ENCODE measurements around the gene ADAMTSL4. TPM values are rescaled to one million over a fixed set of nuclear protein-coding genes. Genes with fewer than 3 reads are reported as not detected.

ADAMTSL4 gene
- total and polyA plus RNA-seq, 9 of the 15 experiments (the other 6 are each of a cell fraction or from before 2014, with no cell fraction given), result 12.7 to 212 (median 35.6) TPM

DNA sequence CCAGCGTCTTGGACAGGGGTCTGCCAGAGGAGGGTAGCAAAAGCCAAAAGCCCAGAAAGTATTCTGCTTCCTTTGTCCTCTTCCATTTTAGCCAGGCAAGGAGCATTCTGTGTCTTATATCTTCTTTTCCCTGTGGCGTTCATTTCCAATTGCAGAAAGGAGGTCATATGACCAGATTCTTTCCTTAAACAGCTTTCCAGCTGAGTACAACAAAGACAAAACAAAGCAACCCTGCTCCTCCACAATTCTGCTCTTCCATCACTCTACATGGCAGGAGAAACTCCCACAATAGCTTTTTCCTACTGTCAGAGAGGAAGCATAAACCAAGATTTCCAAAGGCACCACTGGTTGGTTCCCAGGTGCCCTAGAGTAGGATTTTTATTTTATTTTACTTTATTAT is 60.5 kb downstream of the ADAMTSL4 start:
- Histone ChIP-seq H3K27me3 (ENCODE audit: control insufficient read depth in 2 of 2, insufficient read depth in 2 of 2, low read length in 2 of 2) (no peaks in the 10 kb centered on the region), H4K20me1 (replicated peaks; ENCODE audit: control insufficient read depth, insufficient read depth, low read length) (no peaks in the 10 kb centered on the region), H3K9ac (ENCODE audit: insufficient read depth in 1 of 2, low read depth in 2 of 2, low read length in 2 of 2) (no peak overlapping the region), H3K4me1 (replicated peaks in 1 of 2; ENCODE audit: control insufficient read depth in 2 of 2, insufficient read depth in 2 of 2, low read length in 2 of 2) (peaks cover 27 to 40% of the 10 kb centered on the region in 2 experiments), H3K27ac (ENCODE audit: extremely low read depth, low read depth, low read length) (peak overlapping the region; percentile 21; the same call in 1 of the 3 replicates), H3K9me1 (ENCODE audit: control insufficient read depth, insufficient read depth, low read length) (no peaks in the 10 kb centered on the region), H3K4me2 (ENCODE audit: insufficient read depth, low read length) (no peak overlapping the region), H3K4me3 (no peak overlapping the region), H3K9me3 (replicated peaks; ENCODE audit: control insufficient read depth, insufficient read depth, low read depth, low read length) (no peaks in the 10 kb centered on the region), H3K36me3 (ENCODE audit: control insufficient read depth, insufficient read depth, low read length) (peaks cover 21% of the 10 kb centered on the region; the same call in 2 of the 3 replicates), H2AFZ (ENCODE audit: low read depth, low read length) (no peak overlapping the region), H3K79me2 (ENCODE audit: control insufficient read depth, insufficient read depth, low read length) (peaks cover 8% of the 10 kb centered on the region; the same call in 2 of the 3 replicates)
- ATAC-seq (no peak), FAIRE-seq (no peak), DNase-seq (ENCODE audit: extremely low read depth in 1 of 4, low spot score in 3 of 4) (no peak)
- in situ Hi-C loops (cut with MboI), result no loop called here
- intact Hi-C loops (cut with micrococcal nuclease), result loop anchor here (10.0 kb wide), 1 partner anchor 365 kb away; the partner anchor contains the start of gene CERS2
- WGBS (ENCODE audit: insufficient coverage, low coverage, missing lambda C conversion rate), result 76% methylated on average over 2 of the region's 2 CpGs
- no peak for TF ChIP-seq RBFOX2 (IDR thresholded peaks at IDR 0.05; ENCODE audit: low read depth, low read length)
- no peak for TF ChIP-seq STAT5A (IDR thresholded peaks at IDR 0.05; ENCODE audit: borderline replicate concordance, low read length)
- TF ChIP-seq ARNT (IDR thresholded peaks at IDR 0.05), result no peak
- no peak for TF ChIP-seq POLR2G (IDR thresholded peaks at IDR 0.05; ENCODE audit: low read depth, low read length)
- TF ChIP-seq, protein P1, sequence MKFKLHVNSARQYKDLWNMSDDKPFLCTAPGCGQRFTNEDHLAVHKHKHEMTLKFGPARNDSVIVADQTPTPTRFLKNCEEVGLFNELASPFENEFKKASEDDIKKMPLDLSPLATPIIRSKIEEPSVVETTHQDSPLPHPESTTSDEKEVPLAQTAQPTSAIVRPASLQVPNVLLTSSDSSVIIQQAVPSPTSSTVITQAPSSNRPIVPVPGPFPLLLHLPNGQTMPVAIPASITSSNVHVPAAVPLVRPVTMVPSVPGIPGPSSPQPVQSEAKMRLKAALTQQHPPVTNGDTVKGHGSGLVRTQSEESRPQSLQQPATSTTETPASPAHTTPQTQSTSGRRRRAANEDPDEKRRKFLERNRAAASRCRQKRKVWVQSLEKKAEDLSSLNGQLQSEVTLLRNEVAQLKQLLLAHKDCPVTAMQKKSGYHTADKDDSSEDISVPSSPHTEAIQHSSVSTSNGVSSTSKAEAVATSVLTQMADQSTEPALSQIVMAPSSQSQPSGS (CRISPR knock-in tag; IDR thresholded peaks at IDR 0.05), result no peak
- TF ChIP-seq FOSL1 (tag; conservative IDR thresholded peaks at IDR 0.05), result no peak
- TF ChIP-seq NEUROD1 (IDR thresholded peaks at IDR 0.05; ENCODE audit: borderline replicate concordance, low read depth, low read length, partially characterized antibody), result no peak
- no peak for TF ChIP-seq TAF15 (IDR thresholded peaks at IDR 0.05; ENCODE audit: low read depth, low read length)
- TF ChIP-seq RBM39 (optimal IDR thresholded peaks at IDR 0.05; ENCODE audit: low read depth, low read length), result no peak
- no TSS peak for BruUV-seq (replicated peaks)
- CTCF ChIA-PET (ENCODE audit: low intra/inter-chr PET ratio), result no interaction called here
- POLR2A ChIA-PET, result interaction anchor here (1.3 to 2.9 kb wide), 3 partner anchors 10 to 30 kb away, joined by 4 to 16 read pairs (median 6); partner anchors contain the start of genes ENSA and MCL1

Small RNA genes lying within 50 kb of the gene (microRNA-seq; reads per million reads assigned to microRNA genes)
- not detected for gene MIR4257 (ENCODE audit: borderline microRNAs expressed)

Small RNA genes lying within 50 kb of the gene (small RNA-seq; reads per million reads assigned to genes)
- not detected for gene MIR4257
- not detected for gene RF00015
- gene RF00561, result not detected
- gene RN7SL473P, result not detected
- gene RN7SL600P, result not detected

Other genes with a start within 250 kb of the ADAMTSL4 start
Only the 7 nearest of the 10 such genes appear.
- 40.1 and 41.6 TPM in 2 replicates for gene TARS2, start 62.0 kb upstream of the ADAMTSL4 start, total RNA-seq (2014; rRNA removed)
- 27.5 and 30.3 TPM in 2 replicates for gene TARS2, start 62.0 kb upstream of the ADAMTSL4 start, total RNA-seq (2014; rRNA removed; fragmentation: Illumina TruSeq; extraction: Trizol)
- 28.2 TPM in 2 replicates for gene TARS2, start 62.0 kb upstream of the ADAMTSL4 start, total RNA-seq (2015; rRNA removed; fragmentation: Illumina TruSeq; extraction: Trizol)
- 37.1 and 39.4 TPM in 2 replicates for gene TARS2, start 62.0 kb upstream of the ADAMTSL4 start, total RNA-seq (2021)
- gene TARS2, start 62.0 kb upstream of the ADAMTSL4 start, polyA plus RNA-seq (2011; rRNA removed), result 46.7 and 54.5 TPM in 2 replicates
- 62.5 and 64.2 TPM in 2 replicates for gene TARS2, start 62.0 kb upstream of the ADAMTSL4 start, polyA plus RNA-seq (2014; fragmentation: Illumina TruSeq; extraction: Trizol)
- 10 to 100 TPM; 17.0 to 30.1 TPM for gene TARS2, start 62.0 kb upstream of the ADAMTSL4 start, polyA plus RNA-seq (2014; fragmentation: Nextera tagmentation; extraction: Ambion mirVana)
- 45.5 and 46.3 TPM in 2 replicates for gene TARS2, start 62.0 kb upstream of the ADAMTSL4 start, polyA plus RNA-seq (2014; rRNA removed)
- gene ECM1, start 41.3 kb upstream of the ADAMTSL4 start, total RNA-seq (2014; rRNA removed), result 24.4 and 33.0 TPM in 2 replicates
- gene ECM1, start 41.3 kb upstream of the ADAMTSL4 start, total RNA-seq (2014; rRNA removed; fragmentation: Illumina TruSeq; extraction: Trizol), result 10.7 and 11.3 TPM in 2 replicates
- 12.8 and 13.6 TPM in 2 replicates for gene ECM1, start 41.3 kb upstream of the ADAMTSL4 start, total RNA-seq (2015; rRNA removed; fragmentation: Illumina TruSeq; extraction: Trizol)
- 30.1 and 39.3 TPM in 2 replicates for gene ECM1, start 41.3 kb upstream of the ADAMTSL4 start, total RNA-seq (2021)
- gene ECM1, start 41.3 kb upstream of the ADAMTSL4 start, polyA plus RNA-seq (2011; rRNA removed), result 9.4 and 20.8 TPM in 2 replicates
- gene ECM1, start 41.3 kb upstream of the ADAMTSL4 start, polyA plus RNA-seq (2014; fragmentation: Illumina TruSeq; extraction: Trizol), result 52.2 and 59.5 TPM in 2 replicates
- gene ECM1, start 41.3 kb upstream of the ADAMTSL4 start, polyA plus RNA-seq (2014; fragmentation: Nextera tagmentation; extraction: Ambion mirVana), result 1 to 10 TPM; 6.6 to 7.0 TPM
- 16.3 and 23.9 TPM in 2 replicates for gene ECM1, start 41.3 kb upstream of the ADAMTSL4 start, polyA plus RNA-seq (2014; rRNA removed)
- gene FALEC, start 33.7 kb upstream of the ADAMTSL4 start, total RNA-seq (2014; rRNA removed), result 0.33 and 1.8 TPM in 2 replicates
- 0.38 TPM in 1 of 2 replicates, not detected in the other for gene FALEC, start 33.7 kb upstream of the ADAMTSL4 start, total RNA-seq (2014; rRNA removed; fragmentation: Illumina TruSeq; extraction: Trizol)
- gene FALEC, start 33.7 kb upstream of the ADAMTSL4 start, total RNA-seq (2015; rRNA removed; fragmentation: Illumina TruSeq; extraction: Trizol), result 0.45 TPM in 1 of 2 replicates, not detected in the other
- 0.51 TPM in 1 of 2 replicates, not detected in the other for gene FALEC, start 33.7 kb upstream of the ADAMTSL4 start, total RNA-seq (2021)
- 0.15 and 0.53 TPM in 2 replicates for gene FALEC, start 33.7 kb upstream of the ADAMTSL4 start, polyA plus RNA-seq (2011; rRNA removed)
- not detected in 2 replicates for gene FALEC, start 33.7 kb upstream of the ADAMTSL4 start, polyA plus RNA-seq (2014; fragmentation: Illumina TruSeq; extraction: Trizol)
- gene FALEC, start 33.7 kb upstream of the ADAMTSL4 start, polyA plus RNA-seq (2014; fragmentation: Nextera tagmentation; extraction: Ambion mirVana), result not detected
- gene FALEC, start 33.7 kb upstream of the ADAMTSL4 start, polyA plus RNA-seq (2014; rRNA removed), result 0.56 and 0.73 TPM in 2 replicates
- 129 and 138 TPM in 2 replicates for gene MCL1, start 30.2 kb downstream of the ADAMTSL4 start, total RNA-seq (2014; rRNA removed)
- 153 and 184 TPM in 2 replicates for gene MCL1, start 30.2 kb downstream of the ADAMTSL4 start, total RNA-seq (2014; rRNA removed; fragmentation: Illumina TruSeq; extraction: Trizol)
- 109 and 120 TPM in 2 replicates for gene MCL1, start 30.2 kb downstream of the ADAMTSL4 start, total RNA-seq (2015; rRNA removed; fragmentation: Illumina TruSeq; extraction: Trizol)
- gene MCL1, start 30.2 kb downstream of the ADAMTSL4 start, total RNA-seq (2021), result 200 and 224 TPM in 2 replicates
- 144 and 222 TPM in 2 replicates for gene MCL1, start 30.2 kb downstream of the ADAMTSL4 start, polyA plus RNA-seq (2011; rRNA removed)
- 147 and 158 TPM in 2 replicates for gene MCL1, start 30.2 kb downstream of the ADAMTSL4 start, polyA plus RNA-seq (2014; fragmentation: Illumina TruSeq; extraction: Trizol)
- gene MCL1, start 30.2 kb downstream of the ADAMTSL4 start, polyA plus RNA-seq (2014; fragmentation: Nextera tagmentation; extraction: Ambion mirVana), result 10 to 100 TPM; 27.1 to 31.0 TPM
- gene MCL1, start 30.2 kb downstream of the ADAMTSL4 start, polyA plus RNA-seq (2014; rRNA removed), result 131 and 143 TPM in 2 replicates
- 147 and 163 TPM in 2 replicates for gene ENSA, start 80.2 kb downstream of the ADAMTSL4 start, total RNA-seq (2014; rRNA removed)
- 196 and 198 TPM in 2 replicates for gene ENSA, start 80.2 kb downstream of the ADAMTSL4 start, total RNA-seq (2014; rRNA removed; fragmentation: Illumina TruSeq; extraction: Trizol)
- 183 and 188 TPM in 2 replicates for gene ENSA, start 80.2 kb downstream of the ADAMTSL4 start, total RNA-seq (2015; rRNA removed; fragmentation: Illumina TruSeq; extraction: Trizol)
- gene ENSA, start 80.2 kb downstream of the ADAMTSL4 start, total RNA-seq (2021), result 203 and 219 TPM in 2 replicates
- 133 and 156 TPM in 2 replicates for gene ENSA, start 80.2 kb downstream of the ADAMTSL4 start, polyA plus RNA-seq (2011; rRNA removed)
- 565 and 605 TPM in 2 replicates for gene ENSA, start 80.2 kb downstream of the ADAMTSL4 start, polyA plus RNA-seq (2014; fragmentation: Illumina TruSeq; extraction: Trizol)
- 10 to 100 TPM; 68.1 to 93.9 TPM for gene ENSA, start 80.2 kb downstream of the ADAMTSL4 start, polyA plus RNA-seq (2014; fragmentation: Nextera tagmentation; extraction: Ambion mirVana)
- 197 and 354 TPM in 2 replicates for gene ENSA, start 80.2 kb downstream of the ADAMTSL4 start, polyA plus RNA-seq (2014; rRNA removed)
- gene GOLPH3L, start 147.7 kb downstream of the ADAMTSL4 start, total RNA-seq (2014; rRNA removed), result 8.1 and 8.8 TPM in 2 replicates
- gene GOLPH3L, start 147.7 kb downstream of the ADAMTSL4 start, total RNA-seq (2014; rRNA removed; fragmentation: Illumina TruSeq; extraction: Trizol), result 25.3 and 30.3 TPM in 2 replicates
- gene GOLPH3L, start 147.7 kb downstream of the ADAMTSL4 start, total RNA-seq (2015; rRNA removed; fragmentation: Illumina TruSeq; extraction: Trizol), result 19.4 and 21.2 TPM in 2 replicates
- gene GOLPH3L, start 147.7 kb downstream of the ADAMTSL4 start, total RNA-seq (2021), result 21.3 and 21.4 TPM in 2 replicates
- gene GOLPH3L, start 147.7 kb downstream of the ADAMTSL4 start, polyA plus RNA-seq (2011; rRNA removed), result 37.5 and 42.1 TPM in 2 replicates
- 26.8 and 29.7 TPM in 2 replicates for gene GOLPH3L, start 147.7 kb downstream of the ADAMTSL4 start, polyA plus RNA-seq (2014; fragmentation: Illumina TruSeq; extraction: Trizol)
- 10 to 100 TPM; 16.8 to 21.9 TPM for gene GOLPH3L, start 147.7 kb downstream of the ADAMTSL4 start, polyA plus RNA-seq (2014; fragmentation: Nextera tagmentation; extraction: Ambion mirVana)
- 18.6 and 21.6 TPM in 2 replicates for gene GOLPH3L, start 147.7 kb downstream of the ADAMTSL4 start, polyA plus RNA-seq (2014; rRNA removed)
- gene HORMAD1, start 171.5 kb downstream of the ADAMTSL4 start, total RNA-seq (2014; rRNA removed), result not detected in 2 replicates
- gene HORMAD1, start 171.5 kb downstream of the ADAMTSL4 start, total RNA-seq (2014; rRNA removed; fragmentation: Illumina TruSeq; extraction: Trizol), result not detected in 2 replicates
- not detected in 2 replicates for gene HORMAD1, start 171.5 kb downstream of the ADAMTSL4 start, total RNA-seq (2015; rRNA removed; fragmentation: Illumina TruSeq; extraction: Trizol)
- gene HORMAD1, start 171.5 kb downstream of the ADAMTSL4 start, total RNA-seq (2021), result not detected in 2 replicates
- not detected in 2 replicates for gene HORMAD1, start 171.5 kb downstream of the ADAMTSL4 start, polyA plus RNA-seq (2011; rRNA removed)
- gene HORMAD1, start 171.5 kb downstream of the ADAMTSL4 start, polyA plus RNA-seq (2014; fragmentation: Illumina TruSeq; extraction: Trizol), result not detected in 2 replicates
- gene HORMAD1, start 171.5 kb downstream of the ADAMTSL4 start, polyA plus RNA-seq (2014; fragmentation: Nextera tagmentation; extraction: Ambion mirVana), result not detected
- gene HORMAD1, start 171.5 kb downstream of the ADAMTSL4 start, polyA plus RNA-seq (2014; rRNA removed), result not detected in 2 replicates

Measured in K562 (cell line).